ENCODE data around the gene HPCAL4.

Gene HPCAL4

DNA sequence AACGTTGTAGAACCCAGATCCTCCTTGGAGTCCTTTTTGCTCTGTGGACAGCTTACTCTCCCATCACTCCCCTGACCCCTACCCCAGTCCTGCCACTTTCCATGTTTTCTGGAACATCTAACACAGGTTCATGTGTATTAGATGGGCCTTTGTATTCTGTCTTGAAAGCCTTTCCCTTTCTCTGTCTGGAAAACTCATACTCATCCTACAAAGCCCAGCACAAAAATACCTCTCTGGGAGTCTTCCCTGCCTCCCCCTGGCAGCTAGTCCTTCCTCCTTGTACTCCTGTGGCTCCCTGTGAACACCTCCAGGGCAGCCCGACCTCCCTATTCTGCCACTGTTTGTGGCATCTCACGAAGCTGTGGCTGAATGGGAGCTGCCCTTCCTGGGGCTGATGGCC, 44.0 kb downstream of the HPCAL4 start:
- no peak for DNase-seq

DNA sequence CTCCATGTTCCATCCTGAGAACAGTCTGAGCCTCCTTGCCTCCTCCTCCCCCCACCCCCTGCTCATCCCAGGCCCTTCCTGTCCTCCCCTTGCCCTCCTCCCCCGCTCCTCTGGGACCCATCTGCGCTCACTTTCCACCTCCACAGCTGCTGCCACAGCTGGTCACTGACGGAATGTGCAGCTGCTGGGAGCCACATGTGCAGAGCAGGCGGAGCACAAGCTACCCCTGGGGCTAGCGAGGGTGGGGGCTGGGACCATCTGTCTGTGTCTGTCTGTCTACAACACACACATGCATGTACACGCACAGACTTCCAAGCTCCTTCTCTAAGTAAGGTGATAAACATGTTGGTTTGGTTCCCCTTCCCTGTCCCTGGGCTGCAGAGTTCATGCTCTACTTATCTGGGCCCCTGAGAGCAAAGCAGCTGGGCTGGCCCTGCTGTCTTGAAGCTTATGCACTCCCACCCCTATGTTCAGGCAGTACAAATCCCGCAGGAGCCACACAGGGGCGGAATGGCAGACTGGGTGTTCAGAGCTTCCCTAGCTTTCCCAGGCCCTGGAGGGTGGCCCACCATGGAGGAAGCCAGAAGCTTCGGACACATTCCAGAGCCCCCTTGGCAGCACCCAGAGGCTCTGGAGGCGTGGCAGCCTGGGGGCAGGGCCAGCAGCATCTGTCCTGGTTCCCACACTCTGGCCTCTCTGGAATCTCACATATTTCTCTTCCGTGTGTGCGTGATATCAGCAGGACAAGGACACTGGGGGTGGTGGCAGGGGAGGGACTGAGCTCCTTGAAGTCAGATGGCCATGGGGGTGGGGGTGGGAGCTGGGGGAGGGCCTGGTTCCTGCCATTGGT, 44.8 kb downstream of the HPCAL4 start:
- no peak for DNase-seq

DNA sequence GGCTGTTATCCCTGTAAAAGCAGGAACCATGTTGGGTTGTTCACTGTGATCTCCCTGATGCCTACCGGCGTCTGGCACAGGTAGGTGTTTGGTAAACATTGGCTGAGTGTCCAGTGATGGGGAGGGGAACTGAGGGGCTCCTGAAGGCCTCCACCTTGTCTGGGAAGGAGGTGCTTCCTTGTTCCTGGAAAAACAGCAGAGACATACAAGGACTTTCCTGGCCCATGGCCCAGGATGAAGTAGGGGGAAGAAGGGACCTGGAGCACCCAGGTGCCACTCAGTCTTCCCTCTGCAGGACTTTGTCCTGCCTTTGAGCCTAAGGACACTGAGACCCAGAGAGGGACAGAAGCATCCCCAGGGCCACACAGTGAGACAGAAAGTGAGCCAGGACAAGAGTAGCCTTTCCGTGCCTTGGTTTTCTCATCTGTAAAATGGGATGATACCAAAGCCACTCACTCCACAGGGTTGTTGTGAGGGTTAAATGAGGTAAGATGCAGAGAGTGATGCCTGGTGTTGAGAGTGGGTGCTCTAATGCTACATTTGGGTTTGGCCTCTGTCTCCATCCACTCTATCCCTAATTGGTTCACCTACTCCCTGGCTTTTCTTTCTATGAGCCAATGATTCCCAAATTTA, 45.7 kb downstream of the HPCAL4 start:
- no peak for DNase-seq

DNA sequence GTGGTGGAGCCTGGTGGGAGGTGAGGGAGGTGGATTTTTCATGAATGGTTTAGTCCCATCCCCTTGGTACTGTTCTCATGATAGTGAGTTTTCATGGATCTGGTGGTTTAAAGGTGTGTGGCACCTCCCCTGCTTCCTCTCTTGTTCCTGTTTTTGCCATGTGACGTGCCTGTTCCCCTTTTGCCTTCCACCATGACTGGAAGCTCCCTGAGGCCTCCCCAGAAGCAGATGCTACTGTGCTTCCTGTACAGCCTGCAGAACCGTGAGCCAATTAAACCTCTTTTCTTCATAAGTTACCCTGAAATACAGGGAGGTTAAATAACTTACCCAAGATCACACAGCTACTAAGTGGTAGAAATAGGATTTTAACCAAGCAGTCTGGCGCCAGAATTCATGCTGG, 47.5 kb downstream of the HPCAL4 start:
- DNase-seq = no peak

DNA sequence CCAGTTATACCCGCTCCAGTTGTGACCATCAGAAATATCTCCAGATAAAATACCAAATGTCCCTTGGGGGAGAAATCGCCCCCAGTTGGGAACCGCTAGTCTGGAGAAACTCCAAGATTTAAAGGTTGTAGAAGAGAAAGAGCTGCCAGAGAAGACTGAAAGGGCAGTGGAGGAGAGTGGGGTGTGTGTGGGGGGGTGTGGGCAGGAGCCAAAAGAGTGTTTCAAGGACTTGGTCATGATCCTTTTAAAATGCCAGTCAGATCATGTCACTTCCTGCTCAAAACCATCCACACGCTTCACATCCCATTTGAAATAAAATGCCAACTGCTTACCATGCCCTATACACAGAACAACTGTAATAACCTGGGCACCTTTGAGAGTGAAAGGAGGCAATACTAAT, 48.4 kb downstream of the HPCAL4 start:
- DNase-seq = no peak

DNA sequence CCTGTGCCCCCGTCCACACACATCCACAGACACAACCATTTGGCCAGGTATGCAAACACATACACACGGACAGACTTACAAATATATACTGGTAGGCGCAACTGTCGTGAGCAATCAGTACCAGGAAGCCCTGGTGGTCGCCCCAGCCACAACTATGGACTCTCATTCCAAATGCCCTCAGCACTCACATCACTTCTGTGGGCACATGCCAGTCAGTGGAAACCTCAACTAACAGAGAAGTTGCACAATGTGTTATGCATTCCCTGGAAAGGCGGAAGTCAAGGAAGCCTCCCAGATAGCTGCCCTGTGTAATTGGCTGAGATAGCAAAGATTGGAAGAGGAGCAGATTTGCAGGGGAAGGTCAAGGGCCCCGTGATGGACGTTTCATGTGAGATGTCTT, 50.4 kb downstream of the HPCAL4 start:
- DNase-seq = no peak

DNA sequence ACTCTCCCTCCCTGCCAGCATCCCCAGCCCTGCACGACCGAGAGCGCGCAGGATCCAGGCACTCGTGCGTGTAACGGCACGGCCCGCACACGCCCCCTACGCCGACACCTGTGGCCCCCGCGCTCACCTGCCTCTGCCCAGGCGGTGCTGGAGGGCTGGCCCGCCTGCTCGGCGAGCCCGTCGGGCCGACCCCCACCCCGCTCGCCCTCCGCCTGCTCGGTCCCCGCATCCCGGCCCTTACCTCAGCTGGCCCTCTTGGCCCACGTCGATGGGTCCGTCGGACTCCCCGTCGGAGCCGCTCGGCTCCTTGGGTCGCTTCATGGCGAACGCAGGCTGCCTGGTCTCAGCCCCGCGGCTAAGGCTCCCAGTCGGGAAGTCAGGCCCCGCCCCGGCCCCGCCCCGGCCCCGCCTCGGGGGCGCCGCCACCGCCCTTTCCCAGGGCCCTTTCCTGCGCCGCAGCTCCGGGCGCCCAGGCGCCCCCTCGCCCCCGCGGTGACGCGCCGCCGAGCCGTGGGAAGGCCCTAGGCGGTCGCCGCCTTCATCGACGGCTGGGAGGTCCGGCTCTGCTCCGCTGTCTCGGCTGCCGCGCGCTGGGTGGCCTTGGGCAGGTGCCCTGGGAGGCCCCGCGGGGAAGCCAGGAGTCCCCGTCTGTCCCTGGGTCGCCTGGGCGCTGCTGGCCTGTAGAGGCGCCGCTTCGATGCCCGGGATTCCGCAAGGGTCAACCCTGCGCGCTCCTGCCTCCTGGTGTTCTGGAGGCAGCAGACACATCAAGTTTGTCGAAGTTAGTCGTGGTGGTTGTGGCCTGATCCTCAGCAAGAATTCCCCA, 51.7 kb downstream of the HPCAL4 start, which contains the start of gene HEYL:
Gene HEYL (minus strand): TSS at position 339 of the 826 bp plus-strand sequence. CDS start 18 bp downstream, at position 321.
- peak; percentile 66 for DNase-seq

DNA sequence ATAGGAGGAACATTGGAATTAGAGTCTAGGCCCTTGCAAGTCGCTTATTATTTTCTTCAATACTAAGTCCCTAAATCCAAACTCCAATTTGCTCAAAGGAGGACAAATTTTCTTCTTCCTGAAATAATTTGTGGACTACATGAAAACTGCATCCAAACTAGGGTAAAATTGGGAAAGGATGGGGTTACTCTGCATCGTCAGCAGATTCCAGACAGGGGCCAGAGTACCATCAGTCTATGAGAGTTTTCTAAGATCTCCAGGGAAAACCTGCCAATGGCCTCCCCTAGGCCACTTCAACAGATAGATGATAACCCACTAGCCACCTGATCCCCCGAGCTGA, 52.3 kb downstream of the HPCAL4 start:
- no peak for DNase-seq

DNA sequence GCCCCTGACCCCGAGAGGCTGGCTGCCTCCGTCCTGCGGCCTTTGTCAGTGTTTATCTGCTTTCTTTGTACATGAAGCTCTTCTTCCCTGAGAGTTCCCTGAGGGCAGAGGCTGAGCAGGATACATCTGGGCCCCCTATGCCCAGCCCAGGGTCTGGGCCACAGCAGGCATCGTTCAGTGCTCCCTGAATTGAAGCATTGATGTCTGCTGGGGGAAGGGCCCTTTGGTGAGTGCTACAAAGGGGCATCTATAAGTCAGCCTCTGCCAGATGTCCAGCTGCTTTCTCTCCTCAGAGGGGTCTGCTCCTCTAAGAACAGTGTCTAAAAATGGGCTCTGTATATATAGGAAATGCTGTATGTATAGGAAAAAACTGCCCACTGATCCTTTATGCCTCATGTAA, 53.9 kb downstream of the HPCAL4 start:
- DNase-seq = no peak

DNA sequence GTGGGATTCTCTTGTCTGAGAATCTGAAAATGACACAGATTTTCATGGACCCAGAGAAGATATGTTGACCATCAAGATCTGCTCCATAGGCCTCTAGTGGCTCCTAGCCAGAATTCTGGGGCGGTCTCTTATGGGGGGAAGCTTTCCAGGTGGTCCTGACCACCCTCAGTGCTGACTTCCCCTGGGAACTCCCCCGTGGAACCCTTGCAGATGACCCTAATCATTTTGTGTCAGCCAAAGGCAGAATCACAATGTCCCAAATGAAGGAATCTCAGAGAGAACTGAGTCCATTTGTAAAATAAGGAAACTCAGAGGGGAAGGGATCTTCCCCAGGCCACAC, 55.4 kb downstream of the HPCAL4 start:
- no peak for DNase-seq

DNA sequence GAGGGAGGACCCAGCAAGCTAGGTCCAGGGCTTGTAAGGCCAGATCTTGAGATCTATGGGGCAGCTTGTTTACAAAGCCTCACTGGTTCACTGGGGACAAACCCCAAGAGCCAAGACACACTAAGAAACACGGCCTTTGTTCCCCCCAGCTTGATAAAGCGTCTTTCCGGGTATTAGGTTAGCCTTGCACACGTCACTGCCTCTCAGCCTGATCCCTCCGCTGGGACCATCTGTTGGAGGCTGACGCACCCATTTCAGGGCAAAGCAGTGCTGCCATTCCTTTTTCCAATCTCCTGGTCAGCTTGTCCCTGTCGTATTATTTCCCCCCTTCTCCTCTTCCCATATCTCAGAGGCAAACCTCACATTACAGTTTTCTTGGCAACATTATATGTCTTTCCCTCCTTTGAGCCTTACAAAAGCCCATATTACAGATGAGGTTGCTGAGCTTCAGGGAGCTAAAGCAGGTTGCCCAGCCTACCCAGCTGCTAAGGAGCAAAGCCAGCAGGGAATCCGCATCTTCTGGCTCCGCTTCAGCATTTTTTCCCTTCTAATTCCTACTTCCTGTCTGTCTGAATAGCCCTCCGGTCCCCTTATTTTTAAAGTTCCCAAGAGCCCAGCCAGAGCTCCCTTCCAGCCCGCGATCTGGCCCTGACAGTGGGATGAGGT, 55.9 kb downstream of the HPCAL4 start:
- DNase-seq = no peak

DNA sequence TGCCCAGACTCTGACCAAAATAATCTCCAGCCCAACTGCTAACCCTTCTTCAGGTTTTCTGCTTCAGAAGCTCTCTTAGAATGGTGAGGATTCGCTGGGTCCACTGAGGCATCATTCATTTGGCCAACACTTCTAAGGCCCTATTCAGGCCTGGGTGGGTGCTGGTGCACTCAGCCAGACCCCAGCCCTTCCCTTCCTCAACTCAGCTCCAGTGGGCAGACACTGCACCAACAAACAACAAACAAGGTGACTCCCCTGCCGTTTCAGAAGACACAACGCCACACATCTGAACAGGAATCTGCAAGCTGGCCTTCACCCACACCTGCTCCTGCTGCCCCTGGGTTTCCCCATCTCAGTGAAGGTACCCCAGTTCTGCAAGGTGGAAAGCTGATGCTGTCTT, 57.8 kb downstream of the HPCAL4 start:
- no peak for DNase-seq

DNA sequence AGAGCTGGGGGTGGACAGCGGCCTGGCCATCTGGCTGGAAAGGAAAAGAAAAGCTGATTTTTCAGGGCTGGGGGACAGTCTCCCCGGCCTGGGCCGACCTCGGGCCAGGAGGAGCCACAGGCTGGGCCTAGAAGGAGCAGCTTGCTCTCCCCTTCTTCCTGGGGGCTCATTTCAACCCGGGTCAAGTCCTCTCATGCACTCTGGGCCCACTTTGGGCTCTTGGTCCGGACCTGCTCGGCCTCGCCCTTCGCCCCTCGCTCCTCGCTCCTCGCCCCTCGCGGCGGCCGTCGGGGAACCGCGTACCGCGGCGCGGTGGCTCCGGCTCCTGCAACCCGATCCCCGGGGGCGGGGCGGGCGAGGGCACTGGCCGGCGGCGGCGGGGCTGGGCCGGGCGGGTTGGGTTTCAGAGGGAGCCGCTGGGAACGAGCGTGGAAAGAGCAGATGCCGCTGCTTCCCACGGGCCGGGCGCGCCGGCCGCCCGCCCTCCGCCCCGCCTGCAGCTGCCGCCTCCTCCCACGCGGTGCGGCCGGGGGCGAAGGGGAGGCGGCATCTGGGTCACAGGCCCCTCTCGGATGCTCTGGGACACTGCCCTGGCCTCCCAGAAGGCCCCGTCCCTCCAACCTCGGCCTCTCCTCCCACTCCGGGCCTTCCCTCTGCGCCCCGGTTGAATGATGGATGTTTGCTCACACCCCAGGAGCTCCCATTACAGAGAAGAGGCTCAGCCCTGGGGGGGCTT, 58.4 kb downstream of the HPCAL4 start:
- DNase-seq = peak; percentile 51

DNA sequence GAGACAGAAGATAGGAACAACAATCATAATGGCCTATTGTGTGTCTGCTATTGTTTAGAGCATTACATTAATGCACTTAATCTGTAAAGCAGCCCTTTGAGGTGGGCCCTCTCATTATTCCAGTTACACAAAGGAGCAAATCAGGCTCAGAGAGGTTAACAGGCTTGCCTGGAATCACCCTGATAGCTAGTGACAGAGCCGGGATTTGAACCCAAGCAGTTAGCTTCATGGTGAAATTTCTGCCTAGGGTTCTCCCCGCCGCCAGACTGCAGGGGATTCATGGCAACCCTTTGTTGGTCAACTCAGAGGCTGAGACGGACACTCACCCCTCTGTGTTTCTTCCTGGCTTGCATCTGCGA, 58.9 kb downstream of the HPCAL4 start:
- no peak for DNase-seq

DNA sequence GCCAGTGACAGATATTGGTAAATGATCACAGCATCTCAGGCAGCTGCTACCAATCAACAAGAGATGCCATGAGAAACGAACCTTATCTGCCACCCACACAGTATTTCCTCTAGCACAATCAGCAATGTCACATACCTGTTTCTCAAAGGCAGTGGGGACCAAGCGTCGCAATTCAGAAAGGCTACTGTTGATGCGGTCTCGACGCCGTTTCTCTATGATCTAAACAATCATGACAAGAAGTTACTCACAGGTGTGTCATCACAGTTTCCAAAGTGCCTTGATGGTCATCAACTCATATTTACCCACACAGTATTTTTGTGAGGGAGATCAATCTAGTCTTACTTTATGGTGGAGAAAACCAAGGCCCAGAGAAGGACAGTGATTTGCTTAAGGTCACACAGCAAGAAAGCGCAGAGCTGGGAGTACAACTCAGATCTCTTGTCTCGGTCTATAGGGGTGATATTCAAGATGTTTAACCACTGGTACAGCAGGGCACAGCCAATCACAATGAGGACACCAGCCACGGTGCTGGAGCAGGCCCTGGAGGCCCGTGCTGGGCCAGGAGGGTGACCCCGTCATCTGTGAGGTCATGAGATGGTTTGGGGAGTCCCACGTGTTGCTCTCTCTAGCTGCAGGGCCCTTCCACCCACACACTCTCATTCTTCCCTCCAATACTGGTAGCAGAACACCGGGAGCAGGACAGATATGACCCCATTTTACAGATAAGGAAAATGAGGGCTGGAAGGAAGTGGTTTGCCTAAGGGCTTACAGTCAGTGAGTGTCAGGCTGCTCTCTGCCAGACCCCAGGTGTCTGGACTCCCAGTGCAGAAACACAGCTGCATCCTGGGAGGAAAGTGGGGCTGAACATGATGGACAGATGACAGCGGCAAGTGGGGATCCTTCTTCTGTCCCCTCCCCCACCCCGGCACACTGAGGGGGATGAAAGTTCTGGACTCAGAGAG, 59.6 kb downstream of the HPCAL4 start:
- no peak for DNase-seq

DNA sequence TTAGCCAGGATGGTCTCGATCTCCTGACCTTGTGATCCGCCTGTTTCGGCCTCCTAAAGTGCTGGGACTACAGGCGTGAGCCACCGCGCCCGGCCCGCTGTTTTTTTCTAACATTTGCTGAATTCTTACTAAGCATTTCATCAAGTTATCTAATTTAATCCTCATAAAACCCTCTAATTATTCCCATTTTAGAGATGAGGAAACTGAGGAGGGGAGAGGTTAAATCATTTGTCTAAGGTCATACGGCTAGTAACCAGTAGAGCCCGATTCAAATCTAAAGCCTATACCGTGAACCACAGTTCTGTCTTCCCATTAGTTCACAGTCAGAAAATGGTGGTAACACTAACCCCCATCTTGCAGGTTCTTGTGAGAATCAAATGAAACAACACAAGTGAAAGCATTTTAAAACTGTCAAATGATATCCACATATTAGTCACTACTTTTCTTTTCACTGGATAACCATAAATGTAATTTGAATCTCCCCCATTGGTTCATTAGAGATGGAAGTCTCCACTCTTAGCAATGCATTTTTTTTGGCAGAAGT, 62.4 kb downstream of the HPCAL4 start:
- DNase-seq = no peak

Measured in NCI-H146 (cell line).